ENCODE results near the gene HSD17B1.
"Not testable (repeated sequence)": the region's sequence is repeated elsewhere in the genome, so short reads cannot be mapped to it uniquely, and the experiment has no call there.

Gene HSD17B1

GRCh38 chr17:42552736-42553135 lies at the start of gene HSD17B1:
TSS of gene HSD17B1 (plus strand) at chr17:42552923. CDS start at chr17:42552934, 11 bp downstream.
- H3K4me3 ChIP-seq (ENCODE audit: low read length), result peak within 1 kb of the TSS; percentile 90
- H3K27me3 ChIP-seq (ENCODE audit: control insufficient read depth, insufficient read depth, low read length); H3K9me3 ChIP-seq (ENCODE audit: control insufficient read depth, low read depth, low read length); H3K9ac ChIP-seq (ENCODE audit: low read length); H3K4me1 ChIP-seq (ENCODE audit: control insufficient read depth, low read depth, low read length); H3K36me3 ChIP-seq (ENCODE audit: control insufficient read depth, low read depth, low read length); H3K27ac ChIP-seq (ENCODE audit: low read length): not testable (repeated sequence)

- peaks cover 50% of the 10 kb centered on the region for H3K36me3 ChIP-seq (ENCODE audit: control insufficient read depth, low read depth, low read length)
- no peaks in the 10 kb centered on the region for H3K9me3 ChIP-seq (ENCODE audit: control insufficient read depth, low read depth, low read length)
- no peak overlapping the region for H3K9ac ChIP-seq (ENCODE audit: low read length)
- no peak overlapping the region for H3K27ac ChIP-seq (ENCODE audit: low read length)
- H3K27me3 ChIP-seq (ENCODE audit: control insufficient read depth, insufficient read depth, low read length), result no peaks in the 10 kb centered on the region
- H3K4me3 ChIP-seq (ENCODE audit: low read length), result no peak overlapping the region
- H3K4me1 ChIP-seq (ENCODE audit: control insufficient read depth, low read depth, low read length), result no peaks in the 10 kb centered on the region
Observed at GRCh38 chr17:42502926-42503325, 49.8 kb upstream of the HSD17B1 start.

- peaks cover 37% of the 10 kb centered on the region for H3K36me3 ChIP-seq (ENCODE audit: control insufficient read depth, low read depth, low read length)
- H3K9me3 ChIP-seq (ENCODE audit: control insufficient read depth, low read depth, low read length), result no peaks in the 10 kb centered on the region
- no peak overlapping the region for H3K27ac ChIP-seq (ENCODE audit: low read length)
- H3K27me3 ChIP-seq (ENCODE audit: control insufficient read depth, insufficient read depth, low read length), result no peaks in the 10 kb centered on the region
- H3K4me3 ChIP-seq (ENCODE audit: low read length), result no peak overlapping the region
- H3K4me1 ChIP-seq (ENCODE audit: control insufficient read depth, low read depth, low read length), result no peaks in the 10 kb centered on the region
- H3K9ac ChIP-seq (ENCODE audit: low read length), result no peak overlapping the region
Observed at GRCh38 chr17:42507671-42508070, 45.1 kb upstream of the HSD17B1 start.

- H3K9me3 ChIP-seq (ENCODE audit: control insufficient read depth, low read depth, low read length), result no peaks in the 10 kb centered on the region
- no peaks in the 10 kb centered on the region for H3K4me1 ChIP-seq (ENCODE audit: control insufficient read depth, low read depth, low read length)
- no peak overlapping the region for H3K4me3 ChIP-seq (ENCODE audit: low read length)
- H3K27ac ChIP-seq (ENCODE audit: low read length), result no peak overlapping the region
- no peaks in the 10 kb centered on the region for H3K27me3 ChIP-seq (ENCODE audit: control insufficient read depth, insufficient read depth, low read length)
- no peak overlapping the region for H3K9ac ChIP-seq (ENCODE audit: low read length)
- H3K36me3 ChIP-seq (ENCODE audit: control insufficient read depth, low read depth, low read length), result peaks cover 30% of the 10 kb centered on the region
Observed at GRCh38 chr17:42508426-42509165, 44.1 kb upstream of the HSD17B1 start.

GRCh38 chr17:42509409-42509808 lies 43.3 kb upstream of the HSD17B1 start:
- Histone ChIP-seq H3K4me3 (ENCODE audit: low read length) (no peak overlapping the region), H3K27ac (ENCODE audit: low read length) (no peak overlapping the region), H3K9ac (ENCODE audit: low read length) (no peak overlapping the region), H3K9me3 (ENCODE audit: control insufficient read depth, low read depth, low read length) (no peaks in the 10 kb centered on the region), H3K27me3 (ENCODE audit: control insufficient read depth, insufficient read depth, low read length) (no peaks in the 10 kb centered on the region), H3K36me3 (ENCODE audit: control insufficient read depth, low read depth, low read length) (peaks cover 29% of the 10 kb centered on the region), H3K4me1 (ENCODE audit: control insufficient read depth, low read depth, low read length) (no peaks in the 10 kb centered on the region)

- Histone ChIP-seq H3K36me3 (ENCODE audit: control insufficient read depth, low read depth, low read length) (peaks cover 29% of the 10 kb centered on the region), H3K9me3 (ENCODE audit: control insufficient read depth, low read depth, low read length) (no peaks in the 10 kb centered on the region), H3K4me1 (ENCODE audit: control insufficient read depth, low read depth, low read length) (no peaks in the 10 kb centered on the region)
Observed at GRCh38 chr17:42509841-42510240, 42.9 kb upstream of the HSD17B1 start.

GRCh38 chr17:42512246-42512645 lies 40.5 kb upstream of the HSD17B1 start:
- Histone ChIP-seq H3K9me3 (ENCODE audit: control insufficient read depth, low read depth, low read length) (no peaks in the 10 kb centered on the region), H3K36me3 (ENCODE audit: control insufficient read depth, low read depth, low read length) (peaks cover 23% of the 10 kb centered on the region), H3K4me3 (ENCODE audit: low read length) (no peak overlapping the region), H3K4me1 (ENCODE audit: control insufficient read depth, low read depth, low read length) (no peaks in the 10 kb centered on the region), H3K27me3 (ENCODE audit: control insufficient read depth, insufficient read depth, low read length) (no peaks in the 10 kb centered on the region), H3K9ac (ENCODE audit: low read length) (no peak overlapping the region), H3K27ac (ENCODE audit: low read length) (no peak overlapping the region)

More at GRCh38 chr17:42509841-42510240, 42.9 kb upstream of the HSD17B1 start:
- Histone ChIP-seq H3K27me3 (ENCODE audit: control insufficient read depth, insufficient read depth, low read length) (no peaks in the 10 kb centered on the region), H3K9ac (ENCODE audit: low read length) (no peak overlapping the region), H3K4me3 (ENCODE audit: low read length) (no peak overlapping the region), H3K27ac (ENCODE audit: low read length) (no peak overlapping the region)

GRCh38 chr17:42512733-42513251 lies 39.9 kb upstream of the HSD17B1 start:
- Histone ChIP-seq H3K27ac (ENCODE audit: low read length) (no peak overlapping the region), H3K9ac (ENCODE audit: low read length) (no peak overlapping the region), H3K9me3 (ENCODE audit: control insufficient read depth, low read depth, low read length) (no peaks in the 10 kb centered on the region), H3K4me1 (ENCODE audit: control insufficient read depth, low read depth, low read length) (no peaks in the 10 kb centered on the region), H3K27me3 (ENCODE audit: control insufficient read depth, insufficient read depth, low read length) (no peaks in the 10 kb centered on the region), H3K36me3 (ENCODE audit: control insufficient read depth, low read depth, low read length) (peaks cover 18% of the 10 kb centered on the region), H3K4me3 (ENCODE audit: low read length) (no peak overlapping the region)

- Histone ChIP-seq H3K27me3 (ENCODE audit: control insufficient read depth, insufficient read depth, low read length) (no peaks in the 10 kb centered on the region), H3K9ac (ENCODE audit: low read length) (no peak overlapping the region), H3K9me3 (ENCODE audit: control insufficient read depth, low read depth, low read length) (no peaks in the 10 kb centered on the region), H3K27ac (ENCODE audit: low read length) (no peak overlapping the region), H3K36me3 (ENCODE audit: control insufficient read depth, low read depth, low read length) (peaks cover 13% of the 10 kb centered on the region), H3K4me1 (ENCODE audit: control insufficient read depth, low read depth, low read length) (no peaks in the 10 kb centered on the region), H3K4me3 (ENCODE audit: low read length) (no peak overlapping the region)
Observed at GRCh38 chr17:42513686-42514085, 39.0 kb upstream of the HSD17B1 start.

GRCh38 chr17:42514279-42514678 lies 38.4 kb upstream of the HSD17B1 start:
- peaks cover 8% of the 10 kb centered on the region for H3K36me3 ChIP-seq (ENCODE audit: control insufficient read depth, low read depth, low read length)
- H3K27ac ChIP-seq (ENCODE audit: low read length), result no peak overlapping the region
- H3K9ac ChIP-seq (ENCODE audit: low read length), result no peak overlapping the region
- H3K4me1 ChIP-seq (ENCODE audit: control insufficient read depth, low read depth, low read length), result peaks cover 4% of the 10 kb centered on the region
- no peaks in the 10 kb centered on the region for H3K27me3 ChIP-seq (ENCODE audit: control insufficient read depth, insufficient read depth, low read length)
- H3K4me3 ChIP-seq (ENCODE audit: low read length), result no peak overlapping the region
- no peaks in the 10 kb centered on the region for H3K9me3 ChIP-seq (ENCODE audit: control insufficient read depth, low read depth, low read length)

GRCh38 chr17:42514867-42515266 lies 37.9 kb upstream of the HSD17B1 start:
- Histone ChIP-seq H3K36me3 (ENCODE audit: control insufficient read depth, low read depth, low read length) (peaks cover 4% of the 10 kb centered on the region), H3K27ac (ENCODE audit: low read length) (no peak overlapping the region), H3K4me3 (ENCODE audit: low read length) (no peak overlapping the region), H3K9ac (ENCODE audit: low read length) (no peak overlapping the region), H3K27me3 (ENCODE audit: control insufficient read depth, insufficient read depth, low read length) (no peaks in the 10 kb centered on the region), H3K4me1 (ENCODE audit: control insufficient read depth, low read depth, low read length) (peaks cover 10% of the 10 kb centered on the region), H3K9me3 (ENCODE audit: control insufficient read depth, low read depth, low read length) (no peaks in the 10 kb centered on the region)

GRCh38 chr17:42517516-42517915 lies 35.2 kb upstream of the HSD17B1 start:
- no peaks in the 10 kb centered on the region for H3K27me3 ChIP-seq (ENCODE audit: control insufficient read depth, insufficient read depth, low read length)
- H3K4me3 ChIP-seq (ENCODE audit: low read length), result no peak overlapping the region
- no peaks in the 10 kb centered on the region for H3K9me3 ChIP-seq (ENCODE audit: control insufficient read depth, low read depth, low read length)
- no peak overlapping the region for H3K27ac ChIP-seq (ENCODE audit: low read length)
- peaks cover 9% of the 10 kb centered on the region for H3K36me3 ChIP-seq (ENCODE audit: control insufficient read depth, low read depth, low read length)
- H3K9ac ChIP-seq (ENCODE audit: low read length), result no peak overlapping the region
- peaks cover 18% of the 10 kb centered on the region for H3K4me1 ChIP-seq (ENCODE audit: control insufficient read depth, low read depth, low read length)

All from iPS-18a (cell line).